Effector memory CD4-positive, alpha-beta T cell (primary cell): ENCODE results near the gene GNG13.
A peak's percentile ranks its signal among the peaks of the same experiment; 100 is the strongest.

Experiments
- DNase-seq, 3 donors: peaks; one replicate each; pipeline ENCODE4 v3.0.0-alpha.2; 2020
- H3K27ac ChIP-seq: 2 replicates; pipeline ENCODE4 v1.7.0; 2013; ENCODE audit warnings: mild to moderate bottlenecking, low read length, moderate library complexity; ENCODE audit not compliant: insufficient read depth, poor library complexity, severe bottlenecking
- H3K27me3 ChIP-seq: replicated peaks from 2 replicates; pipeline ENCODE4 v1.7.0; 2013; ENCODE audit warnings: mild to moderate bottlenecking, low read length; ENCODE audit not compliant: insufficient read depth, control insufficient read depth, poor library complexity, severe bottlenecking
- H3K36me3 ChIP-seq: 2 replicates; pipeline ENCODE4 v1.7.0; 2013; ENCODE audit warnings: mild to moderate bottlenecking, low read length, moderate library complexity; ENCODE audit not compliant: control insufficient read depth, insufficient read depth
- H3K4me1 ChIP-seq: 2 replicates; pipeline ENCODE4 v1.7.0; 2013; ENCODE audit warnings: low read length, mild to moderate bottlenecking; ENCODE audit not compliant: control insufficient read depth, insufficient read depth, poor library complexity, severe bottlenecking
- H3K4me3 ChIP-seq: 2 replicates; pipeline ENCODE4 v1.7.0; 2013; ENCODE audit warnings: low read length, low read depth, mild to moderate bottlenecking; ENCODE audit not compliant: insufficient read depth, poor library complexity, severe bottlenecking
- H3K9me3 ChIP-seq: 2 replicates; pipeline ENCODE4 v1.7.0; 2013; ENCODE audit warnings: mild to moderate bottlenecking, low read length, moderate library complexity; ENCODE audit not compliant: control insufficient read depth

GNG13 gene

DNA sequence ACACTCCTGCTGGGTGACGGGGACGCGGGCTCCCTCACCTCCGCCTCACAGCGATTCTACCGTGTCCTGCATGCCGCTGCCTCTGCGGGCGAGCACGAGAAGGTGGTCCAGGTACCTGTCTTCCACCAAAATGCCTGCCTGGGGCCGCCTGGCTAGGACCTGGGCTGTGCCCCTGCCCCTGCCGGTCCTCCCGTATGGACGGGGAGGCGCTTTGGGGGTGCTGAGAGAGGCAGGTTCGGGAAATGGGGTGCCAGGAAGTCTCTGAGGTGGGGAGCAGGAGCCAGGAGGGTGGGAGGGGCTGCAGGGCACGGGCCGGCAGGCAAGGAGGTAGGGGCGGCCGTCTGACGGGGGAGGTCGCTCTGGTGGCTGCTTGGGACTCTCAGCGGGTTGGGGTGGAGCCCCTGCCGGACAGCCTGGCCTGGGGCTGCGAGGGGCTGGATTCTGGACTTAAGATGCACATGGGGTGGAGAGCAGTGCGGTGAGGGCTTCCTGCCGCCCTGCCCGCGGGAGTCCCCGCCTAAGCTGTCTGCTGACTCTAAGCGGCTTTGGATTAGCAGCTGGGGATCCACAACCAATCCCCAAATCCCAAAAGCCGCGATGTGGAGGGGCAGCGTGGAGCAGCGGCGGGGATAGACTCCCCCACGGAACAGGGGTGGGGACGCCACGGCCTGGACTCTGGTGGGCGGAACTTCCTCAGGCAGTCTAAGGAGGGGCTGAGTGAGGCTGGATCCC, 6.3 kb downstream of the GNG13 start:
- DNase-seq = no peak
- Histone ChIP-seq H3K36me3 (no peaks in the 10 kb centered on the region), H3K27ac (no peak overlapping the region), H3K4me1 (peaks cover 1% of the 10 kb centered on the region), H3K4me3 (no peak overlapping the region), H3K9me3 (no peaks in the 10 kb centered on the region), H3K27me3 (no peaks in the 10 kb centered on the region)

DNA sequence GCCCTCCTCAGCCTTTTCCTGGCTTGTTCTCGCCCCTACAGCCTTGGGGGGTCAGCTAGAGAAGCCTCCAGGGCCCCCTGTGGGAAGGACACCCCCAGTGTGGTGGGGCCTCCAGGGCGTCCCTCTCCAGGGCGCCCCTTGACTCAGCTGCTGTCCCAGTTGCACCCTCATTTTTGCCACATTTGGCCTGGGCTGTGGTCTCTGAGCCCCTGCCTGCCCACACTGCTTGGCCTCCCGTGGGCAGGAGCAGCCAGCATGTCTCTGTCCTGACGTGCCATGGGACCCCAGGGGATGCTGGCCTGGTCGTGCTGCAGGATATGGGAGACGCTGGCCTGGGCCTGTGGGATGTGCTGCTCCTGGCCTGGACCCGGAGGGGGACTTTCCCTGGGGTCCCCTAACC, 7.1 kb downstream of the GNG13 start:
- Histone ChIP-seq H3K9me3 (no peaks in the 10 kb centered on the region), H3K36me3 (no peaks in the 10 kb centered on the region), H3K4me3 (no peak overlapping the region), H3K27ac (no peak overlapping the region), H3K4me1 (peaks cover 7% of the 10 kb centered on the region), H3K27me3 (no peaks in the 10 kb centered on the region)
- DNase-seq = no peak

GRCh38 chr16:792221-792995, 8.1 kb downstream of the GNG13 start:
- DNase-seq = no peak
- Histone ChIP-seq H3K36me3 (no peaks in the 10 kb centered on the region), H3K9me3 (no peaks in the 10 kb centered on the region), H3K27ac (no peak overlapping the region), H3K4me1 (peaks cover 10% of the 10 kb centered on the region), H3K4me3 (no peak overlapping the region), H3K27me3 (no peaks in the 10 kb centered on the region)

DNA sequence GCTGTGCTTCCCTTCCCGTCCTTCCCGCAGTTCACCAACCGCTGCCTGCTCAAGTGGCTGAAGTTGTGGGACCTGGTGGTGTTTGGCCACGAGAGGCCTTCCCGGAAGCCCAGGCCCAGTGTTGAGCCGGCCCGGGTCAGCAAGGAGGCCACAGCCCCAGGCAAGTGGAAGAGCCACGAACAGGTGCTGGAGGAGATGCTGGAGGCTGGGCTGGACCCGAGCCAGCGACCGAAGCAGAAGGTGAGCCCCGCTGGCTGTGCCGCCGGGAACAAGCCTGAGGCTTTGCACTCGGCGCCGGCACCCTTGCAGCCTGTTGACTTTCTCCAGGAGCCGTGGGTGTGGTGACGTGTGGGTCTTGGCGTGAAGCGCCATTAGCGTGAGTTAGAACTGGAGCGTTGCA, 9.4 kb downstream of the GNG13 start:
- Histone ChIP-seq H3K27me3 (no peaks in the 10 kb centered on the region), H3K9me3 (no peaks in the 10 kb centered on the region), H3K36me3 (peaks cover 7% of the 10 kb centered on the region), H3K27ac (no peak overlapping the region), H3K4me1 (peaks cover 14% of the 10 kb centered on the region), H3K4me3 (no peak overlapping the region)
- DNase-seq = no peak

DNA sequence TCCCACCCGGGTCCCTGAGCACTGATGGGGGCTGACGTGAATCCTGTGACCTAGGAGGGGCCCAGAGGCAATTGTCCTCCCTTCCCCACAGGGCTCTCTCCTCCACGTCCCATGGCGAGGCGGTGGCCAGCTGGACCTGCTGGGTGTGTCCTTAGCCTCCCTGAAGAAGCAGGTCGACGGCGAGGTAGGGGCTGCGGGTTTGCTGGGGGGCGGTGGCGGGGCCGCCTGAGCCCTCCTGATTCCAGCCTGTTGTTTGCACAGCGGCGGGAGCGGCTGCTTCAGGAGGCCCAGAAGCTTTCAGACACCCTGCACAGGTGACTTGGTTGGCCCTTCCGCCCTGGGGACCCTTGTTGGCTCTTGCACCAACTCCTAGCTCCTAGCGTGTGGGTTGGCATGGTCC, 10.4 kb downstream of the GNG13 start:
- Histone ChIP-seq H3K9me3 (no peaks in the 10 kb centered on the region), H3K36me3 (peaks cover 11% of the 10 kb centered on the region), H3K4me3 (no peak overlapping the region)

GRCh38 chr16:789191-789850, 11.2 kb downstream of the GNG13 start:
- Histone ChIP-seq H3K36me3 (peaks cover 11% of the 10 kb centered on the region), H3K9me3 (no peaks in the 10 kb centered on the region), H3K4me1 (peaks cover 19% of the 10 kb centered on the region), H3K27ac (no peak overlapping the region), H3K27me3 (no peaks in the 10 kb centered on the region), H3K4me3 (peak overlapping the region; percentile 68)
- no peak for DNase-seq

More for the DNA sequence above, 10.4 kb downstream of the GNG13 start:
- DNase-seq = no peak
- Histone ChIP-seq H3K27me3 (no peaks in the 10 kb centered on the region), H3K4me1 (peaks cover 19% of the 10 kb centered on the region), H3K27ac (no peak overlapping the region)

- H3K27me3 ChIP-seq = no peaks in the 10 kb centered on the region
- peak; percentile 88 to 93 (median 93) for DNase-seq
- H3K27ac ChIP-seq = peak within 1 kb of the TSS; percentile 56
- peaks cover 19% of the 10 kb centered on the region for H3K4me1 ChIP-seq
- no peaks in the 10 kb centered on the region for H3K9me3 ChIP-seq
- H3K36me3 ChIP-seq = peaks cover 11% of the 10 kb centered on the region
- peak within 1 kb of the TSS; percentile 74 for H3K4me3 ChIP-seq
These were observed 12.0 kb downstream of the GNG13 start, which contains the start of gene CHTF18 for GRCh38 chr16:788399-789126. TSS of gene CHTF18 (plus strand) at chr16:788620. CDS start at chr16:788685, 65 bp downstream.

DNA sequence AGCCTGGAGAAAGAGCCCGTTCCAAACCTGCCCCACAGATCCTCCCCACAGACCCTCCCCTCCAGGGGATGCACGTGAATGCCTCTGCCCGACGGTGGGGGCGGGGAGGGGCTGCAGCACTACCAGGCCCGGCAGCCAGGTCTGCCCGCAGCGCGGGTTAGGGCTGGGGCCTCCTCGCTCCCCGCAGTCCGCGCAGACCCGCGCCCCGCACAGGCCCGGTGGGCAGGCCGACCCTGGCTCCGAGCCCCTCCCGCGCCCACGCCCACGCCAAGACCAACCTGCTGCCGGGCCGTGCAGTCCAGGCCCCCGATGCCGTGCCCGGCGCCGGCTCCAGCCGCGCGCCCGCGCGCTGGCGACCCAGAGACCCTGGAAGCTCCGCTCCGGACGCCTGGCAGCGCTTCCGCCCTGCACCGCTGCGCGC, 12.5 kb downstream of the GNG13 start, which contains the start of gene RPUSD1:
Gene RPUSD1, minus strand, starts transcription at position 404 of the 421 bp plus-strand sequence. CDS start 644 bp downstream, outside the sequence.
- H3K4me1 ChIP-seq = peaks cover 19% of the 10 kb centered on the region
- H3K27ac ChIP-seq = peak within 1 kb of the TSS; percentile 56
- peaks cover 11% of the 10 kb centered on the region for H3K36me3 ChIP-seq

DNA sequence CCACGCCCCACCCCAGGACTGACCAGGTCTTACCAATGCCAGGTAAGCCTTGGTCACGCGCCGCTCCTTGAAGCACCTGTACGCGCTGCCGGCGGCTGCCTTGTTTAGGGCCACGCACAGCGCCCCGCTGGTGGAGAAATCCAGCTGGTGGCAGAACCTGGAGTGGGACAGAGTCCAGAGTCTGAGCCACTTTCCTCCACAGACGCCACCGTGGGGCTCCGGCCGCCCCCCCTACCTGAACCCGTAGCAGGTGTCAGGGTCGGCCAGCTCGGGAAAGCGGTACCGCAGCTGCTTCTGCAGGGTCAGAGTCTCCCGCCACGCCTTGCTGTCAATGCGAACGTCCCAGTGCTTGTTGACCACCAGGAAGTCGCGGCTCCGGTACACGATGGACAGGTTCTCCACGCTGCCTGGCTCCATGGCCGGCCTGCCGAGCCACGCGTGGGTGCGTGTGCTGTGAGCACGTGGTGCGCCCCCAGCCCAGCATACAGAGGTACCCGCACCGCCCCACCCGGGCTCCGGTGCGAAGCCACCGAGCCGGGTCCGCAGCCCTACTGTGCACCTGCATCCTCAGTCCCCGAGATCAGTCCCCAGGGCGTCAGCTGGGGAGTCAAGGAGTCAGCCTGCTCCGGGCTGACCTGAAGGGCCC, 13.1 kb downstream of the GNG13 start:
- no peak for DNase-seq
- peak overlapping the region; percentile 74 for H3K4me3 ChIP-seq
- peaks cover 19% of the 10 kb centered on the region for H3K4me1 ChIP-seq
- H3K27ac ChIP-seq = peak overlapping the region; percentile 56
- no peaks in the 10 kb centered on the region for H3K9me3 ChIP-seq
- peaks cover 11% of the 10 kb centered on the region for H3K36me3 ChIP-seq
- no peaks in the 10 kb centered on the region for H3K27me3 ChIP-seq

More for the DNA sequence above, 12.5 kb downstream of the GNG13 start, which contains the start of gene RPUSD1:
- no peaks in the 10 kb centered on the region for H3K9me3 ChIP-seq
- DNase-seq = no peak
- no peaks in the 10 kb centered on the region for H3K27me3 ChIP-seq
- peak within 1 kb of the TSS; percentile 74 for H3K4me3 ChIP-seq
